ENCODE measurements around the gene MESP2.

The MESP2 gene

DNA sequence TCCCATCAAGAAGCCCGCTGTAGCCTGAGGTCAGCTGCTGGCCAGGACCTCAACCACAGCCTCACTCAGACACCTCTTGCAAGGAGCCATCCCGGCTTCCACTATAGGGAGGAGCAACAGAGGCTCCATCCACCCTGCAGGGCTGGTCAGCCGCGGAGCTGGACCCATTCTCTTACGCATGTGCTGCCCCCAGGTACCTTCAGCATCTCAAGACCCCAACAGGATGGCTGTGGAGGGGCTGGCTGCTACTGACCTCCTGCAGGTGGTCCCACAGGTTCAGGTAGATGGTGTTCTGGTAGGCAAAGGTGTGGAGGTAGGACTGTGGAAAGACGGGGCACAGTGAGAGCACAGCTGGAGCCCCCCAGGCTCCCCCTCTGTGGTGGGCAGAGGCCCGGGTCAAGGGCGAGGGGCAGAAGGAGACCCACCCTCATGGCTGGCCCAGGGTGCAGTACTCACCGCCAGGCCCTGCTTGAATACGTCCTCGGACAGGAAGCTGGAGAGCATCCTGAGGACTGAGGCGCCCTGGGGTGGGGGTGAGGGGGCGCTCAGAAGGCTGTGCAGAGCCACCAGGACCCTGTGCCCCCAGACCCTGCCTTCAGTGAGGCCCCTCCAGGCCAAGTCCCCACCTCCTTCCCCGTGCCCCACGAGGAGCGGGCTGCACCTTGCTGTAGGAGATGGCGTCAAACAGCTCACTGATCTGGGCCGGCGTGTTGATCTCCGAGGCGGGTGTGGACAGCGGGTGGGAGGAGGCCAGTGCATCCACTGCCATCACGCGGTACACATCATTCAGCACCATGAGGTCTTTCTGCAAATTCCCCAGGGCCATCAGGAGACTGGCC, 27.1 kb downstream of the MESP2 start:
- DNase-seq = no peak

- DNase-seq = no peak
These were observed 28.0 kb downstream of the MESP2 start for GRCh38 chr15:89803941-89804800.

- no peak for DNase-seq
These were observed 29.4 kb downstream of the MESP2 start for GRCh38 chr15:89805241-89806209.

DNA sequence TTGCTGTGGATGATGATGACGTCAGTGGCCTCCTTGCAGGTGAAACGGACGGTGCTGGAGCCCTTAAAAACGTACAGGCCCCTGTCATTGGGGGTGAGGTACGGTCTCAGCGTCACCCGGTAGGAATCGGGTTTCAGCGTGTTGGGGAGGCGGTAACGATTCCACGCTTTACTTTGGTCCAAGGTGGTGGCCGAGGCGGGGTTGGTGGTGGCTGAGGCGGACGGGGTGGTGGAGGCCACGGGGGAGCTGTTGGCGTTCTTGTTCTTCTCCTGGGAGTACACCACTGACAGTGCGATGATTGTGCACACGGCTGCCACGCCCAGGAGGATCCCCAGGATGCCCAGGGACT, 30.1 kb downstream of the MESP2 start:
- DNase-seq = no peak

- DNase-seq = no peak
These were observed 30.7 kb downstream of the MESP2 start for GRCh38 chr15:89806559-89807550.

- DNase-seq = no peak
These were observed 31.6 kb downstream of the MESP2 start for GRCh38 chr15:89807689-89808088.

GRCh38 chr15:89808160-89808870, 32.2 kb downstream of the MESP2 start:
- no peak for DNase-seq

DNA sequence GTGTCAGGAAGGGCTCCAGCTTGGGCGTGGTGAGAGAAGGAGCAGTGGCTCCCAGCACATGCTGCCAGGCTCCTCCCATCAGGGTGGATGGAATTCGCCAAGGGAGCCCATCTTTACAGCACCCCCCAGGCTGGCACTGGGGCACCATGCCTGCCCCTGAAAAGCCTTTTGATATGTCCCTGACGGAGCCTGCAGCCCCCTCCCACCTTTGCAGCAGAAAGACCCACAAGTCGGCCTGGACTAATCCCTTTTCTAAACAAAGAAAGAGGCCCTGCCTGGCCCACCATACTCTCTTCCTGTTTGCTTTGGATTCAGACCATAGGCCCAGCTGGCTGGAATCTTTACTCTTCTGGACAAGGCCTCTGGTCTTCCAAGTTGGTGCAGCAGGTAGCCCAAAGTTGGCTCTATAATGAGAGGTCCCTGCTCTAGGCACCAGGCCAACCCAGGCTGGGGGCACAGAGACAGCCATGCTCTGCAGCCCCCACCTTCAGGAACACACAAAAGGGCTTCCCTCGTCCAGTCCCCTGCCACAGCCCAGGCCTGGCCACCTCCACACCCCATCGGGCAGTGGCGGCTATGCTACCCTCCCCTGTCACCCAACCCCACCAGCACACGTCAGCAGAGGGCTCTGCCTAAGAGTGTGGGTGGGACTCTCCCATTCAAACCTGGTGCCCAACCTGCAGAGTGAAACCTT, 33.1 kb downstream of the MESP2 start:
- no peak for DNase-seq

GRCh38 chr15:89809787-89810148, 33.6 kb downstream of the MESP2 start:
- DNase-seq = no peak

GRCh38 chr15:89810837-89811236, 34.7 kb downstream of the MESP2 start:
- no peak for DNase-seq

DNA sequence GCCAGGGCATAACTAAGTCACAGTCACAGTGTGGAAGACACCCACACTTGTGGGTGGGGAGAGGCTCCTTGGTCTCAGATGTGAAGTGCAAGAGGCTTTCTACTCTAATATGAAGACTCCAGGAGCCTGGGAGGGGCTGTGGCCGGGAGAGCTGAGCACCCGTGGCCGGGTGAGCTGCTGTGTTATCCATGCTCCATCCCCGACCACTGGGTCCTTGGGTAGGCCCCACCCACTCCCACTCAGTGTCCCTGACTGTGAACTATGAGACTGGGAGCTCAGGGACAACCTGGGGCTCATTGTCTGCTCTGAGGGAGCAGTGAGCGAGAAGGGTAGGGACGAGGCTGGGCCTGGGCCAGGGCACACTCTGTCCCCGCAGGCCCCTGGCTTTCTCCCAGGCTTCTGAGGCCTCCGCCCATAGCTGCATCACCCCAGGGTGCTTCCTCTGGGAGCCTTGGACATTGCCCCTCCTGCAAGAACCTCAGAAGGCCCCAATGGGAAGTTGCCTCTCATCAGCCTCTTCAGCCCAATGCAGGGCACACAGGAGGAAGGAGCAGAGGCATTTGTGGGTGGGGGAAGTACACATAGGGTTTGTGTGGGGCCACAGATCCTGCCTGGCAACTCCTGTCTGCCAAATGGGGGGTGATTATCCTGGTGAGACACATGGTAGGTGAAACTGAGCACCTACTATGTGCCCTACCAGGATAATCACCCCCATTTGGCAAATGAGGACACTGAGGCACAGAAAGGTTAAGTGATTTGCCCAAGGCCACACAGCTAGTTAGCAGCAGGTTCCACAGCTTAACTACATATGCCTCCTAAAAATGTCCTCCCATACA, 36.1 kb downstream of the MESP2 start:
- DNase-seq = no peak

DNA sequence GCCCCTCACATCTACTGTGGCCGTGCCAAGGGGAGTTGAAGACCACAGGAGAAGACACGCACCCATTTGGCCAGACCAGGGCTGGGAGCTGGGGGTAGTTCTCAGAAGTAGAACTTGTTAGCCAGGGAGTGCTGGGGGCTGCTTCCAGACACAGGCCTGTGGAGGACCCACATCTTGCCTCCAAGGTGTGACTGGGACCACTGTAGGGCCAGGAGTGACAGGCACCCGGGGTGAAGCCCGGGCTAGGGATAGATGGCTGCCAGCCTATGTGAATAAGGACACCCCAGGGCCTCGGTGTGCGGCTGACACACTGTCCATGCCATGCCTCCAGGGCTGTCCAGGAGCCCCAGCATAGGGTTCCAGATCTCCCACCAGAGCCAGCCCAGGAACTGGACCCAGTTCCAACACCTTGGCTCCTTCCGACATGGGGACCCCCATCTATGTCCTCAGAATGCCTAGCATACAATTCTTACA, 36.8 kb downstream of the MESP2 start:
- no peak for DNase-seq

DNA sequence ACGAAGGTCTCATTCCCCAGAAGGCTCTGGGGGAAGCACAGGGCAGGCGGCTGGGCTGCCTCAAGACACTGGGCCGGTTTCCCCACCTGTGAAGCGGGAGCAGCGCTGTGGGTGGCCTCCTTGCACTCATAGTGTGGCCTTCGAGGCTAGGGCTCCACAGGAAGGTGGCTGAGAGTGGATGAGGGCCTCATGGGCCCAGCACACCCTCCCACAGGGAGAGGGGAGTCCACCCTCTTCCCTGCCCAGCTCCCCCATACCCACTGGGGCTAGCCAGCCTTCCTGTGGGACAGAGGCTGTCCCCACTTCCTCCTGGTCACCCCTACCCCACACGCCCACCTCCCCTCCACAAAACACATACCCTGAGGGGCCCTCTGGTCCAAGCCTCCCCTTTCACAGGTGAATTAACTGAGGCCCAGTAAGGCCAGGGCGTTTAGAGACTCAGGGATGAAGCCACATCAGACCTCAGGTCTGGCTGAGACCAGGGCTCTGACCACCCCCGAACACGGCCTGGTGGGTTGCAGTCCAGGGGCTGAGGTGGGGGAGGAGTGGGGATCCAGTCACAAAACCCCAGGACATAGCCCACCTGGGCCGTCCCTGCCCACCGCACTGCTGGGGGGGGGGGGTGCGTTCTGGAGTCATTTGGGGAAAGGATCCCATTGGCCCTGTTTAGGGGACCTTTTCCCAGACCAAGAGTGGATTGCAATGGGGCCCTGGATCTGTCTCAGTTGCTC, 37.4 kb downstream of the MESP2 start:
- DNase-seq = no peak

DNA sequence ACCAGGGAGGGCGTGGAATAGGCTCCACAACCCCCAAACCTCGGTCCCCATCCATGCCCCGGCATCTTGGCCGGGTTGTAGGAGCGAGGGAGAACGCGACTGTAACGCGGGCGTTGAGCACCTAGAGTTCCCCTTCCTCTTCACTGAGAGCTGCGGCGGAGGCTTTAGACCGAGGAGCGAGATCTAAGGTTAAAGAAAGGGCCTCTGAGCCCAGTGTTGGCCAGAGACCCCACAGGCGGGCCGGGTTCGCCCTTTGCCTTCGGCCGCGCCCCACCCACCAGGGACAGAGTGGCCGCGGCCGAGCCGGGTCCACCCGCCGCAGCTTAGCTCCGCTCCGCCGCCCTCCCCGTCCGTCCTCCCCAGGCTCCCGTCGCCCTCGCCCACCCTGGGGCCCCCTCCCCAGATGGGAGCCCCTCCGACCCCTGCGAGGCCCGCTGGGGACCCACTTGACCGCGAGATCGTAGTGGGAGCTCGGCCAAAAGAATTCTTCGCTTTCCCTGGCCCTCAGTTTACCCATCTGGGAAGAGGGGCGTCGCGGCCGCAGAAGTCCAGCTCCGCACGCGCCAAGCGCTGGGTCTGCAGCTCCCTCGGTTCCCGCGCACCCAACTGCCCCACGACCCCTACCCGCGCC, 38.1 kb downstream of the MESP2 start:
- DNase-seq = no peak

GRCh38 chr15:89815769-89816168, 39.6 kb downstream of the MESP2 start:
- DNase-seq = no peak

- DNase-seq = no peak
These were observed 41.7 kb downstream of the MESP2 start for GRCh38 chr15:89817701-89818280.

DNA sequence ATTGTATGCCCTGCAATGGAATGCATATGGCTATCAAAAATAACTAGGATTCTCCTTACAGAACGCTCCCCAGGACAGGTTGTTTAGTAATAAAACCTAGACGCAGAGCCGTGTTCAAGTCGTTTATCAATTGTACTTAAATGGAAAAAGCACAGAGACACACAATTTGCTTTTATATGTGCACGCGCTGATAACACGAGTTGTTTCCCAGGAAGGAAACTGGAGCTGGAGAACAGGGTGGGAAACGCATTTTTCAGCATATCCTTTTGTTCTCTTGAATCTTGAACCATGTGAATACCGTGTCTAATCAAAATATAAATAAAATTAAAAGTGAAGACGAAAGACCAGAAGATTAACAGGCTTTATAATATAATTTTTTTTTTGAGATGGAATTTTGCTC, 42.2 kb downstream of the MESP2 start:
- DNase-seq = no peak
